ENCODE results near the gene NOXO1.

The NOXO1 gene

GRCh38 chr16:1978476-1979120 is 2.7 kb downstream of the NOXO1 start:
- DNase-seq = no peak
- Histone ChIP-seq H3K36me3 (ENCODE audit: insufficient read depth, low read length) (peaks cover 54% of the 10 kb centered on the region), H3K4me2 (ENCODE audit: insufficient read depth, low read length) (no peak overlapping the region)

GRCh38 chr16:1977875-1978268 is 3.4 kb downstream of the NOXO1 start:
- peaks cover 28% of the 10 kb centered on the region for H4K20me1 ChIP-seq (ENCODE audit: insufficient read depth, low read length)
- peaks cover 6% of the 10 kb centered on the region for H3K27me3 ChIP-seq (ENCODE audit: insufficient read depth, low read length, poor library complexity)
- no peak overlapping the region for H3K9ac ChIP-seq (ENCODE audit: low read depth, low read length)
- ATAC-seq (ENCODE audit: insufficient read depth, low read depth) (no peak), DNase-seq (no peak)
- peaks cover 22% of the 10 kb centered on the region for H3K79me2 ChIP-seq (ENCODE audit: insufficient read depth, low read length)
- H3K9me3 ChIP-seq (ENCODE audit: insufficient read depth, low read length, severe bottlenecking) = no peaks in the 10 kb centered on the region
- no peak overlapping the region for H3K4me3 ChIP-seq (ENCODE audit: low read depth in 1 of 2, low read length in 2 of 2)
- no peak for TF ChIP-seq EZH2 (IDR thresholded peaks at IDR 0.05; ENCODE audit: borderline replicate concordance, low read depth, low read length, severe bottlenecking)
- no peak for TF ChIP-seq CTCF (IDR thresholded peaks at IDR 0.05; ENCODE audit: borderline replicate concordance, extremely low read depth, low read length, poor library complexity, severe bottlenecking)
- peaks cover 19% of the 10 kb centered on the region for H3K4me1 ChIP-seq (ENCODE audit: insufficient read depth, low read length)
- no peak overlapping the region for H3K4me2 ChIP-seq (ENCODE audit: insufficient read depth, low read length)
- peaks cover 54% of the 10 kb centered on the region for H3K36me3 ChIP-seq (ENCODE audit: insufficient read depth, low read length)
- H3K27ac ChIP-seq (ENCODE audit: low read length) = no peak overlapping the region
- H2AFZ ChIP-seq (ENCODE audit: low read depth, low read length) = no peak overlapping the region

More at GRCh38 chr16:1978476-1979120, 2.7 kb downstream of the NOXO1 start:
- peaks cover 19% of the 10 kb centered on the region for H3K4me1 ChIP-seq (ENCODE audit: insufficient read depth, low read length)
- peaks cover 24% of the 10 kb centered on the region for H4K20me1 ChIP-seq (ENCODE audit: insufficient read depth, low read length)
- H3K27ac ChIP-seq (ENCODE audit: low read length) = no peak overlapping the region
- no peak overlapping the region for H3K9ac ChIP-seq (ENCODE audit: low read depth, low read length)
- ATAC-seq (ENCODE audit: insufficient read depth, low read depth) = no peak
- no peaks in the 10 kb centered on the region for H3K9me3 ChIP-seq (ENCODE audit: insufficient read depth, low read length, severe bottlenecking)
- TF ChIP-seq EZH2 (IDR thresholded peaks at IDR 0.05; ENCODE audit: borderline replicate concordance, low read depth, low read length, severe bottlenecking) = no peak
- no peak for TF ChIP-seq CTCF (IDR thresholded peaks at IDR 0.05; ENCODE audit: borderline replicate concordance, extremely low read depth, low read length, poor library complexity, severe bottlenecking)
- H3K4me3 ChIP-seq (ENCODE audit: low read depth in 1 of 2, low read length in 2 of 2) = no peak overlapping the region
- H3K27me3 ChIP-seq (ENCODE audit: insufficient read depth, low read length, poor library complexity) = peaks cover 13% of the 10 kb centered on the region
- H2AFZ ChIP-seq (ENCODE audit: low read depth, low read length) = no peak overlapping the region
- H3K79me2 ChIP-seq (ENCODE audit: insufficient read depth, low read length) = peaks cover 18% of the 10 kb centered on the region

GRCh38 chr16:1976951-1977874 is 4.1 kb downstream of the NOXO1 start:
- Histone ChIP-seq H3K4me2 (ENCODE audit: insufficient read depth, low read length) (no peak overlapping the region), H3K36me3 (ENCODE audit: insufficient read depth, low read length) (peaks cover 54% of the 10 kb centered on the region), H3K9me3 (ENCODE audit: insufficient read depth, low read length, severe bottlenecking) (no peaks in the 10 kb centered on the region), H3K9ac (ENCODE audit: low read depth, low read length) (no peak overlapping the region), H2AFZ (ENCODE audit: low read depth, low read length) (no peak overlapping the region), H3K4me3 (ENCODE audit: low read depth in 1 of 2, low read length in 2 of 2) (no peak overlapping the region), H3K79me2 (ENCODE audit: insufficient read depth, low read length) (peaks cover 29% of the 10 kb centered on the region), H3K4me1 (ENCODE audit: insufficient read depth, low read length) (peaks cover 21% of the 10 kb centered on the region), H3K27me3 (ENCODE audit: insufficient read depth, low read length, poor library complexity) (peaks cover 2% of the 10 kb centered on the region), H3K27ac (ENCODE audit: low read length) (no peak overlapping the region), H4K20me1 (ENCODE audit: insufficient read depth, low read length) (peaks cover 35% of the 10 kb centered on the region)
- ATAC-seq (ENCODE audit: insufficient read depth, low read depth) (no peak), DNase-seq (no peak)
- TF ChIP-seq CTCF (IDR thresholded peaks at IDR 0.05; ENCODE audit: borderline replicate concordance, extremely low read depth, low read length, poor library complexity, severe bottlenecking) = no peak

Measured in DND-41 (cell line).